GM18505 (cell line): ENCODE data around the gene OR2H1.
"Not testable (repeated sequence)": the region's sequence is repeated elsewhere in the genome, so short reads cannot be mapped to it uniquely, and the experiment has no call there.

Source experiments
- ATAC-seq: cut with Tn5 transposase; IDR thresholded peaks from one replicate; pipeline ENCODE4 v1.9.1; 2021; ENCODE audit not compliant: unreplicated experiment
- POLR2A ChIP-seq: IDR thresholded peaks from 4 replicates; pipeline ENCODE4 v1.6.1; 2011; ENCODE audit warnings: borderline replicate concordance; ENCODE audit not compliant: insufficient read depth, insufficient read length; ENCODE audit errors: extremely low read depth

OR2H1 gene

GRCh38 chr6:29456971-29457370 lies at the start of gene OR2H1, which contains the start of gene OR11A1:
Gene OR2H1, plus strand, starts transcription at chr6:29457155. Its CDS starts 4,615 bp downstream, at chr6:29461770.
Gene OR11A1, minus strand, starts transcription at chr6:29457071. Its CDS starts 29,430 bp downstream, at chr6:29427641.
- TF ChIP-seq POLR2A: no peak
- no peak for ATAC-seq

- no peak for ATAC-seq
- no peak for TF ChIP-seq POLR2A
Measured at GRCh38 chr6:29414588-29414987, 42.4 kb upstream of the OR2H1 start, which contains the start of gene OR12D1. Gene OR12D1, plus strand, starts transcription at chr6:29414928.

GRCh38 chr6:29419516-29419915 lies 37.4 kb upstream of the OR2H1 start:
- no peak for TF ChIP-seq POLR2A
- no peak for ATAC-seq

- ATAC-seq: no peak
- no peak for TF ChIP-seq POLR2A
Measured at GRCh38 chr6:29424168-29424567, 32.8 kb upstream of the OR2H1 start.

- no peak for TF ChIP-seq POLR2A
- ATAC-seq: no peak
Measured at GRCh38 chr6:29424575-29424974, 32.4 kb upstream of the OR2H1 start.

- TF ChIP-seq POLR2A: no peak
- no peak for ATAC-seq
Measured at GRCh38 chr6:29425075-29425474, 31.9 kb upstream of the OR2H1 start.

- no peak for ATAC-seq
- no peak for TF ChIP-seq POLR2A
Measured at GRCh38 chr6:29426654-29427053, 30.3 kb upstream of the OR2H1 start.

GRCh38 chr6:29436730-29437129 lies 20.2 kb upstream of the OR2H1 start:
- ATAC-seq: not testable (repeated sequence)

- no peak for TF ChIP-seq POLR2A
- no peak for ATAC-seq
Measured at GRCh38 chr6:29439006-29439405, 17.9 kb upstream of the OR2H1 start, which contains the start of gene OR10C1. Gene OR10C1, plus strand, starts transcription at chr6:29439306. Its CDS starts 710 bp downstream, at chr6:29440016.

- TF ChIP-seq POLR2A: no peak
- no peak for ATAC-seq
Measured at GRCh38 chr6:29442719-29443118, 14.2 kb upstream of the OR2H1 start.

- ATAC-seq: not testable (repeated sequence)
Measured at GRCh38 chr6:29444031-29444430, 12.9 kb upstream of the OR2H1 start.

GRCh38 chr6:29447670-29448069 lies 9.3 kb upstream of the OR2H1 start:
- no peak for TF ChIP-seq POLR2A
- no peak for ATAC-seq

- no peak for TF ChIP-seq POLR2A
- no peak for ATAC-seq
Measured at GRCh38 chr6:29451471-29452193, 5.3 kb upstream of the OR2H1 start.

- ATAC-seq: no peak
- no peak for TF ChIP-seq POLR2A
Measured at GRCh38 chr6:29461021-29461814, 4.3 kb downstream of the OR2H1 start.
